NCI-H1105 (cell line): ENCODE data around the gene SCNM1.
A peak's percentile ranks its signal among the peaks of the same experiment; 100 is the strongest.
"Not testable (repeated sequence)": the region's sequence is repeated elsewhere in the genome, so short reads cannot be mapped to it uniquely, and the experiment has no call there.

Experiments
- DNase-seq: peaks from one replicate; lab custom pipeline; 2025; lab: John Stamatoyannopoulos, UW

Gene SCNM1

GRCh38 chr1:151146412-151147131 is 19.4 kb upstream of the SCNM1 start, which contains the start of gene SEMA6C:
Gene SEMA6C, minus strand, starts transcription at chr1:151146631. Its CDS starts 4,010 bp downstream, at chr1:151142621.
- DNase-seq = peak; percentile 84

DNA sequence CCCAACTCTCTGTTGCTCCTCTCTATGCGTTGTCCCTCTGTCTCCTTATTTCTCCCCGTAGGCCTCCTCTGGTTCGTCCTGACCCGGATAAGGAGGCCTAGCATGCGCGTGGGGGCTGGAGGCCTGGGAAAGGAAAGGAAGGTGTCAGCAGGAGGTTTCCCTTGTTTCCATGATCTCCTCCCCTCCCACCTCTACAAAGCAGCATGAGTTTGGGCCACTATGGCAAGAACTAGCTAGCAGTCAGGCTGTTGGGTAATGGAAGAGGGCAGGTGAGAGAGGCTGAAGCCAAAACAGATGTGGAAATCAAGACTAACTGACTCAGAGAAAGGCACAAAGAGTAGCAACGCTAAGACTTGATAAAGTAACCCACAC is 18.8 kb upstream of the SCNM1 start:
- DNase-seq = no peak

DNA sequence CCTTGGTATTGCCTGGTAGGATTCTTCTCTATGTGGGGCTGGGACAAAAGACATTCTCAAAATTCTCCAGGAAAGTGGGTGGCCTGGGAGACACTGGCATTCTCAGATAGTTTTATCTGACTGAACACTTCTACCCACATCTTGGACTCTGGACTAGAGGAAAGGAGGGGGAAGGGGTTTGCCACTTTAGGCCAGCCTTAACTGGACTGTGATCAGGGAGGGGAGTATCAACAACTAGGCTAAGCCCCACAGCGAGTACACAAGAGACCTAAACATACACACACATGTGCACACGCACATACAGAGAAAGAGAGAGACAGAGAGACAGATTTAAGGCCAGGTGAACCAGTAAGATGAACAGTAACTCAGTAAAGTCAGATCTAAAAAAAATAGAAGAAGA is 18.3 kb upstream of the SCNM1 start:
- no peak for DNase-seq

GRCh38 chr1:151156515-151156819 is 9.5 kb upstream of the SCNM1 start, which contains the start of gene TNFAIP8L2:
Gene TNFAIP8L2, plus strand, starts transcription at chr1:151156649. Its CDS starts 2,049 bp downstream, at chr1:151158698.
- DNase-seq = no peak

DNA sequence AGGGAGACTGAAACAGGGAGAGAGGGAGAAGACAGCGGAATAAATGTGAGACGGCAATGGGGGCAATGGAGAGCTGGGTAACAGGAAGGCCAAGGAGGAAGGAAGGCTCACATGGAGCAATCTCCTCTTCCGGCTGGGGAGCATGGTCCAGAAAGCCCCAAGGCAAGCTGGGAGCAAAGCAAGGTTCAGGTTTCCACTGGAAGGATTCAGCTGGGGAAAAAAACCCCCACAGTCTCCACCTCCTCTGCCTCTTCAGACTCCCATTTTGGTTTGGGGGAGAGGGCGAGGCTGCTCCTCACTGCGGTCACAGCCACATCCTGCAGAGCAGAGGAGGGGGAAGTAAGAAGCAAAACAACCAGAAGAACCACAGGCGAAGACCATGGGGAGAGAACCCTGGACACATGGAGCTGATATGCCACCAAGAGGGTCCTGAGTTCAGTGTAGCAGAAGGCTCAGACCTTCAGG is 8.8 kb upstream of the SCNM1 start:
- DNase-seq = no peak

- DNase-seq = no peak
Measured at GRCh38 chr1:151158326-151158725, 7.6 kb upstream of the SCNM1 start.

GRCh38 chr1:151158751-151159251 is 7.1 kb upstream of the SCNM1 start:
- no peak for DNase-seq

GRCh38 chr1:151159373-151159772 is 6.6 kb upstream of the SCNM1 start:
- no peak for DNase-seq

GRCh38 chr1:151164732-151165280 is 1.1 kb upstream of the SCNM1 start:
- DNase-seq = no peak

- DNase-seq = no peak
Measured at GRCh38 chr1:151165281-151165737, 635 bp upstream of the SCNM1 start.

- no peak for DNase-seq
Measured at GRCh38 chr1:151166505-151166956, 587 bp downstream of the SCNM1 start.

GRCh38 chr1:151167116-151167515 is 1.2 kb downstream of the SCNM1 start:
- no peak for DNase-seq

DNA sequence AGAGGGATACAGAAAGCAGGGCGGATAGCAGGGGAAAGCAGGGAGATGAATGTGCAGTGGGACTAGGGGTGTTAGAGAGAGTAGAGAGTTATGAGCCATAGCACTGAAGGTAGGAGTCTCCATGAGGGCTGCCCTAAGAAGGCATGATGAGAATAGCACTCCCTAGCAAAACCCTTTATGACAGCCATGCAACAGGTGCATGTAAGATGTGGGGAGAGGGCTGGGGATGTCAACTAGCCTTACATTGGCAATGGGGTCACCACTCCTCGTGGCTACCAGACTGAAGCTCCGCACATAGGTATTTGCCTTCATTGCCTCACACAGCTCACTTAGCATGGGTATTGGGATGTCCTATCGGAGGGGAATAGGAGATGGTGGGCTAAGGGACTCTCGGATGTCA is 5.2 kb downstream of the SCNM1 start:
- no peak for DNase-seq

GRCh38 chr1:151175041-151175741 is 9.2 kb downstream of the SCNM1 start:
- DNase-seq = no peak

- DNase-seq = no peak
Measured at GRCh38 chr1:151175863-151176262, 9.9 kb downstream of the SCNM1 start, which contains the start of gene TMOD4. Gene TMOD4, minus strand, starts transcription at chr1:151175981. Its CDS starts 1,106 bp downstream, at chr1:151174875.

DNA sequence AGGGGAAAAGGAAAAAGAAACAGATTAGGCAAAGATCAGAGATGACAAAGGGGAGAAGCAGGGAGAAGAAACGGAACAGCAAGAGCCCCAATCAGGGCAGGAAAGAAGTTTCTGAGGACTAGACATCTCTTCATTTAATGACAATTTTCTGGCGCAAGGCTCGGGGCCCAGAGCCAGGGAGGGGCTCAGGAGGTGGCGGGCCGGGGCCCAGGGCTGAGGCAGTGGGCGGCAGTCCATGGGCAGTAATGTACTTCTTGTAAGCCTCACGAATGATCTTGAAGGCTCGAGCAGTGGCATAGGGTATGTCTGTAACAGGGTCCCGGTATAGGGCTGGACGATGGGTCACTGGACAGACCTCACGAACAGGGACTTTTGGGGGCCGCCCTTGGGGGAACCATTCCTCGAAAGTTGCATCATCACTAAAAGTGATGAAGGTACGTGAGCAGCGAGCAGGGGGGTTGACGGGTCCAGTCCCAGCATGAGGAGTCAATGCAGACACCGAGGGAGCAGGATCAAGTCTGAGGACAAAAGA is 10.6 kb downstream of the SCNM1 start:
- DNase-seq = no peak

DNA sequence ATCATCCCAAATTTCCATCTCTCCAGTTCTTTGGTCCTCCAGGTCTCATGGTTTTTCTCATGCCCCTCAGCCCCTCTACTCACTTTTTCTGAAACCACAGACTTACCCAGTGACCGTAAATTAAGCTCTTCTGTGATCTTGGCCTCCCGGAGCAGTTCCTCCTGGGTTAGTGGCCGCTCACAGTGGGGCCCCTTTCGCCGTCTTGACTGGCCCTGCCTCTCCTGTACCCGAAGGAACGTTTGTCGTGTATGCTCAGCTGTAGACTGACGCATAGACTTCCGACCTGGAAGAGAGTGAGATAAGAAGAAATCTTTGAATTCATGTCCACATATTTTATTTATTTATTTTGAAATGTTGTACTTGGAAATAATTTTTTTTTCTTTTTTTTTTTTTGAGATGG is 18.3 kb downstream of the SCNM1 start:
- no peak for DNase-seq

DNA sequence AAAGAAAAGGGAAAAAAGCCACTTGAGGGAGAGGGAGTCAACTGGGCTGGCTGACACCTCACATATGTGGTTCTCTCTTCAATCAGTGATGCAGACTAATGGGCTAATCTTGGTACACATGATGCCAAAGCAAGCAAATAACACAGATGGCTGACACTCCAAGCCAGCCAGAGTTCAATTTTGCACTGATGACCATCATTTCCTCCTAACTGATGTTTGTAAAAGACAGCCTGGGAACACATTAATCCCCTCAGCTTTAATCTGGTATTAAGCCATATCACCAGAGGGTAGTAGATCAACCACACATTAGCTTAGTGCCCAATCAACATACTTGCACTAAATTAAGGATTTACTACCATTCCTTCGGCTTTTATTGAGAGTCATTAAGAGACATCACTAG is 21.3 kb downstream of the SCNM1 start:
- no peak for DNase-seq

GRCh38 chr1:151188667-151189066 is 22.7 kb downstream of the SCNM1 start:
- DNase-seq = not testable (repeated sequence)

DNA sequence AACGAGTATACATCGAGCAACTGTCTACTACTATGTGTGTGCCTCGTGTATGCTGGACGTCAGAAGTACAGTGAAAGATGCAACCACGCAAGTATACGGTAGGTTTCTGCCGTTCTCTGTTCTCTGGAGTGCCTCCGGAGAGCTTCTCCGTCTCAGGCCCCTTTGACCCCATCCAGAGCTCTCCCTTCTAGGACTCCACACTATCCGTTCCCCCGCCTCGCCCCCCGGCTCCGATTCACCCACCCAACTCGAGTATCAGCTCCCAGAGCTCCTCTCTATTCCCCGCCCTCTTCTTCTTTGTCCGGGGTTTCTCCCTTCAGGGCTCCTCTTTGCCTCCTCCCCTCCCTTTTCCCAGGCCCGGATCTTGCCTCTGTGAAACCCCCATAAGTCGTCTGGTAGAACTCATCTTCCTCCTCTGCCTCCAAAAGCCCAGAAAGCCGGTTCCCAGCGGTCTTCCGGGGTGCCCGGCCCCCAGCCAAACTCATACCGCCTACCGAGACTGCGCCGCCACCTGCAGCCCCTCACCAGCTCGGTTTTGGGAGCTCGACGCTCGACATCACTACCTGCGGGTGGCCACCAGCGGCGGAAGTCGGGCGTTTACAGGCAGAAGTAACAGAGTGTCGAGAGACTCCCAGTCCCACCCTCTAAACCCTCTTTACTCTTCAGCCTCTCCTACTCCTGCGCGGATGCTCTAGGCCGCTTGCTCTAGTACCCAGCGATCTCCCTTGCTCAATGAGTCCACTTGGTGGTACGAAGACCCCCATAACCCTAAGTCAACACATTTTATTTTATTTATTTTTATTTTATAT is 23.9 kb downstream of the SCNM1 start, which contains the start of gene VPS72:
VPS72 (minus strand) TSS at position 561 of the 809 bp plus-strand sequence; CDS start at position 485, 76 bp downstream.
- DNase-seq = peak; percentile 91

- no peak for DNase-seq
Measured at GRCh38 chr1:151192047-151192446, 26.1 kb downstream of the SCNM1 start.
